GM18502 (cell line): Measurements from ENCODE around the gene PCDHAC2.

Experiments
- ATAC-seq: cut with Tn5 transposase; IDR thresholded peaks from one replicate; pipeline ENCODE4 v1.9.1; 2021; ENCODE audit warnings: mild to moderate bottlenecking; ENCODE audit not compliant: unreplicated experiment, poor library complexity

Gene PCDHAC2

GRCh38 chr5:140966293-140967225, at the start of gene PCDHAC2:
Gene PCDHAC2 (plus strand): TSS chr5:140966476. CDS start chr5:140966767, 291 bp downstream.
- no peak for ATAC-seq

GRCh38 chr5:140923601-140924000, 42.7 kb upstream of the PCDHAC2 start:
- no peak for ATAC-seq

GRCh38 chr5:140925806-140926442, 40.4 kb upstream of the PCDHAC2 start, which contains the start of gene PCDHAC1:
Gene PCDHAC1 (plus strand): TSS chr5:140926299. CDS start chr5:140926893, 594 bp downstream.
- ATAC-seq: no peak

- ATAC-seq: no peak
These were observed 39.6 kb upstream of the PCDHAC2 start for GRCh38 chr5:140926443-140927227.

GRCh38 chr5:140927228-140927573, 39.1 kb upstream of the PCDHAC2 start:
- no peak for ATAC-seq

- ATAC-seq: no peak
These were observed 31.2 kb upstream of the PCDHAC2 start for GRCh38 chr5:140934964-140935606.

GRCh38 chr5:140946578-140946977, 19.7 kb upstream of the PCDHAC2 start:
- no peak for ATAC-seq

GRCh38 chr5:140951636-140952035, 14.6 kb upstream of the PCDHAC2 start:
- no peak for ATAC-seq

GRCh38 chr5:140953234-140953633, 13.0 kb upstream of the PCDHAC2 start:
- ATAC-seq: no peak

- no peak for ATAC-seq
These were observed 4.1 kb upstream of the PCDHAC2 start for GRCh38 chr5:140962190-140962589.

GRCh38 chr5:140964356-140964755, 1.9 kb upstream of the PCDHAC2 start:
- ATAC-seq: no peak

GRCh38 chr5:140965905-140966292, 377 bp upstream of the PCDHAC2 start:
- no peak for ATAC-seq

GRCh38 chr5:140967226-140967893, 1.1 kb downstream of the PCDHAC2 start:
- no peak for ATAC-seq

GRCh38 chr5:140969880-140970279, 3.6 kb downstream of the PCDHAC2 start:
- ATAC-seq: no peak

- ATAC-seq: no peak
These were observed 7.3 kb downstream of the PCDHAC2 start for GRCh38 chr5:140973550-140973949.

- ATAC-seq: no peak
These were observed 10.7 kb downstream of the PCDHAC2 start for GRCh38 chr5:140977003-140977402.

GRCh38 chr5:140978260-140978659, 12.0 kb downstream of the PCDHAC2 start:
- ATAC-seq: no peak

- no peak for ATAC-seq
These were observed 12.7 kb downstream of the PCDHAC2 start for GRCh38 chr5:140978983-140979382.

- no peak for ATAC-seq
These were observed 15.9 kb downstream of the PCDHAC2 start for GRCh38 chr5:140982083-140982716.
